H1 (cell line): Measurements from ENCODE around the gene TTBK1. TPM values are rescaled to one million over a fixed set of nuclear protein-coding genes. Genes with fewer than 3 reads are reported as not detected.

ENCODE experiments used
- CTCF ChIA-PET: fragments of 300-600 bp; sonication (Branson Sonifier 250); formaldehyde crosslinking; loops from one replicate; lab custom pipeline; 2021; ENCODE audit not compliant: partially characterized antibody; lab: Charles Lee
- POLR2A ChIA-PET: fragments of 300-600 bp; sonication (Branson Sonifier 250); formaldehyde crosslinking; loops from one replicate; lab custom pipeline; 2021; ENCODE audit warnings: inconsistent platforms; ENCODE audit not compliant: partially characterized antibody; lab: Charles Lee
- DNase-seq, 2 experiments: peaks; one replicate each; pipeline versions ENCODE4 v3.0.0 to v3.0.0-alpha.2; 2010 to 2022; ENCODE audit warnings: low spot score in 2 of 2, low read depth in 1 of 2, mixed read lengths in 1 of 2
- FAIRE-seq: peaks from 2 replicates; lab custom pipeline; 2011; peaks lifted over from hg19 to GRCh38; lab: Jason Lieb, UNC
- H2AFZ ChIP-seq: 2 replicates; pipeline ENCODE4 v1.8.1; 2012; ENCODE audit warnings: low read length, inconsistent platforms
- H2AK5ac ChIP-seq: 2 replicates; pipeline ENCODE4 v1.6.1; 2013; ENCODE audit warnings: low read depth, low read length
- H2BK120ac ChIP-seq: replicated peaks from 2 replicates; pipeline ENCODE3; 2013; ENCODE audit warnings: low read depth, low read length, inconsistent platforms
- H2BK12ac ChIP-seq: 2 replicates; pipeline ENCODE4 v1.6.1; 2013; ENCODE audit warnings: low read depth, low read length
- H2BK15ac ChIP-seq: 2 replicates; pipeline ENCODE4 v1.6.1; 2013; ENCODE audit warnings: low read length
- H2BK20ac ChIP-seq: 2 replicates; pipeline ENCODE4 v1.6.1; 2013; ENCODE audit warnings: low read length
- H2BK5ac ChIP-seq: 2 replicates; pipeline ENCODE4 v1.6.1; 2013; ENCODE audit warnings: low read depth, low read length
- H3K14ac ChIP-seq: 2 replicates; pipeline ENCODE4 v1.6.1; 2013; ENCODE audit warnings: inconsistent platforms; ENCODE audit not compliant: insufficient read length
- H3K18ac ChIP-seq: 2 replicates; pipeline ENCODE4 v1.6.1; 2013; ENCODE audit warnings: low read length; ENCODE audit errors: extremely low read depth
- H3K23ac ChIP-seq: 2 replicates; pipeline ENCODE4 v1.6.1; 2013; ENCODE audit warnings: inconsistent platforms; ENCODE audit not compliant: insufficient read length
- H3K23me2 ChIP-seq: 2 replicates; pipeline ENCODE4 v1.6.1; 2013; ENCODE audit warnings: low read depth, low read length
- H3K27ac ChIP-seq: 2 replicates; pipeline ENCODE4 v1.6.1; 2011; ENCODE audit warnings: low read depth, low read length, inconsistent platforms
- H3K27me3 ChIP-seq, 4 experiments: replicated peaks in 1 of 4; 1 replicate in 1 of 4; 2 replicates in 3 of 4; pipeline versions ENCODE4 v1.6.1 to v1.8.1; 2011 to 2013; ENCODE audit warnings: low read length in 3 of 4, mild to moderate bottlenecking in 3 of 4, inconsistent platforms in 2 of 4, mixed read lengths in 2 of 4, moderate library complexity in 1 of 4; ENCODE audit not compliant: control insufficient read depth in 3 of 4, insufficient read depth in 3 of 4; ENCODE audit errors: extremely low read depth in 1 of 4
- H3K36me3 ChIP-seq, 4 experiments: 2 replicates each; pipeline versions ENCODE4 v1.6.1 to v1.8.1; 2011 to 2013; ENCODE audit warnings: mild to moderate bottlenecking in 4 of 4, low read length in 3 of 4, moderate library complexity in 2 of 4, control low read depth in 1 of 4, inconsistent platforms in 1 of 4; ENCODE audit not compliant: insufficient read depth in 4 of 4, control insufficient read depth in 2 of 4
- H3K4ac ChIP-seq: replicated peaks from 2 replicates; pipeline ENCODE3; 2013; ENCODE audit warnings: low read length, low read depth, mixed read lengths, inconsistent platforms; ENCODE audit not compliant: insufficient read length
- H3K4me1 ChIP-seq, 4 experiments: replicated peaks in 1 of 4; 1 replicate in 1 of 4; 2 replicates in 3 of 4; pipeline versions ENCODE4 v1.6.1 to v1.8.1; 2011 to 2013; ENCODE audit warnings: low read length in 3 of 4, inconsistent platforms in 2 of 4, mixed read lengths in 1 of 4; ENCODE audit not compliant: insufficient read depth in 4 of 4, control insufficient read depth in 3 of 4
- H3K4me2 ChIP-seq, 2 experiments: 2 replicates each; pipeline versions ENCODE4 v1.6.1 to v1.8.1; 2011 to 2013; ENCODE audit warnings: low read depth in 2 of 2, low read length in 2 of 2, control low read depth in 1 of 2, inconsistent platforms in 1 of 2, mild to moderate bottlenecking in 1 of 2; ENCODE audit not compliant: insufficient read depth in 1 of 2
- H3K4me3 ChIP-seq, 4 experiments: fragments of 200-600, 300-600 bp in 1 of 4; sonication (generic), shearing (Covaris generic), sonication (Bioruptor Twin) in 1 of 4; 2 replicates each; pipeline versions ENCODE4 v1.5.1 to v1.8.1; 2011 to 2016; ENCODE audit warnings: low read length in 4 of 4, low read depth in 3 of 4, control low read depth in 2 of 4, inconsistent platforms in 2 of 4, mild to moderate bottlenecking in 2 of 4, mixed read lengths in 1 of 4, moderate library complexity in 1 of 4; ENCODE audit not compliant: insufficient read depth in 2 of 4; ENCODE audit errors: extremely low read depth in 1 of 4
- H3K56ac ChIP-seq: replicated peaks from 2 replicates; pipeline ENCODE3; 2013; ENCODE audit warnings: low read depth, mild to moderate bottlenecking, mixed read lengths, low read length, inconsistent platforms; ENCODE audit not compliant: insufficient read length
- H3K79me1 ChIP-seq: 2 replicates; pipeline ENCODE4 v1.6.1; 2013; ENCODE audit warnings: low read depth, low read length, control low read depth
- H3K79me2 ChIP-seq, 2 experiments: 2 replicates each; pipeline versions ENCODE4 v1.6.1 to v1.8.1; 2012 to 2013; ENCODE audit warnings: low read length in 2 of 2, mild to moderate bottlenecking in 2 of 2, inconsistent platforms in 1 of 2; ENCODE audit not compliant: insufficient read depth in 2 of 2, control insufficient read depth in 1 of 2
- H3K9ac ChIP-seq, 4 experiments: replicated peaks in 1 of 4; 1 replicate in 1 of 4; 2 replicates in 3 of 4; pipeline versions ENCODE4 v1.6.1 to v1.8.1; 2011 to 2013; ENCODE audit warnings: low read depth in 3 of 4, low read length in 3 of 4, control low read depth in 2 of 4, mild to moderate bottlenecking in 2 of 4, moderate library complexity in 2 of 4, inconsistent platforms in 1 of 4; ENCODE audit errors: extremely low read depth in 1 of 4
- H3K9me3 ChIP-seq, 2 experiments: 2 replicates each; pipeline versions ENCODE4 v1.6.1 to v1.8.1; 2012 to 2013; ENCODE audit warnings: mild to moderate bottlenecking in 2 of 2, moderate library complexity in 2 of 2, control low read depth in 1 of 2, inconsistent platforms in 1 of 2, low read depth in 1 of 2, low read length in 1 of 2, mixed read lengths in 1 of 2; ENCODE audit not compliant: insufficient read depth in 2 of 2
- H4K20me1 ChIP-seq, 2 experiments: replicated peaks in 1 of 2; 2 replicates each; pipeline versions ENCODE3 to v1.8.1; 2011 to 2013; ENCODE audit warnings: inconsistent platforms in 2 of 2, low read length in 2 of 2, mild to moderate bottlenecking in 1 of 2; ENCODE audit not compliant: insufficient read depth in 2 of 2, control insufficient read depth in 1 of 2
- H4K5ac ChIP-seq: 2 replicates; pipeline ENCODE4 v1.6.1; 2013; ENCODE audit warnings: low read length, low read depth, mixed read lengths, inconsistent platforms; ENCODE audit not compliant: insufficient read length
- H4K8ac ChIP-seq: 2 replicates; pipeline ENCODE4 v1.8.0; 2013; ENCODE audit warnings: mild to moderate bottlenecking, moderate library complexity, low read length, inconsistent platforms; ENCODE audit not compliant: insufficient read depth; ENCODE audit errors: extremely low read depth
- H4K91ac ChIP-seq: replicated peaks from 2 replicates; pipeline ENCODE3; 2013; ENCODE audit warnings: low read length, mixed read lengths, inconsistent platforms; ENCODE audit not compliant: insufficient read length
- EZH2 ChIP-seq: fragments of 200-600 bp; sonication (generic); IDR thresholded peaks from 2 replicates; pipeline ENCODE4 v1.7.1; 2012; ENCODE audit warnings: low read depth, mild to moderate bottlenecking, moderate library complexity, low read length, inconsistent platforms; ENCODE audit not compliant: severe bottlenecking
- HDAC2 ChIP-seq, 2 experiments: fragments of 300-600 bp in 1 of 2; sonication (generic) in 1 of 2; IDR thresholded peaks; 2 replicates each; pipeline ENCODE4 v1.6.1; 2011 to 2012; ENCODE audit warnings: low read depth in 2 of 2, low read length in 2 of 2, mild to moderate bottlenecking in 2 of 2, moderate library complexity in 2 of 2, borderline replicate concordance in 1 of 2, inconsistent platforms in 1 of 2
- POLR2A ChIP-seq, 2 experiments: IDR thresholded peaks; 1 replicate in 1 of 2; 2 replicates in 1 of 2; pipeline ENCODE4 v1.6.1; 2011; ENCODE audit warnings: low read depth in 2 of 2, low read length in 2 of 2, mild to moderate bottlenecking in 2 of 2; ENCODE audit errors: control extremely low read depth in 1 of 2
- RNF2 ChIP-seq: fragments of 200-900, 300-1000 bp; sonication (generic); IDR thresholded peaks from 2 replicates; pipeline ENCODE4 v1.7.1; 2016; ENCODE audit warnings: borderline replicate concordance, low read depth, mild to moderate bottlenecking, antibody characterized with exemption, low read length; ENCODE audit not compliant: poor library complexity, severe bottlenecking; ENCODE audit errors: missing control alignments
- SIX5 ChIP-seq: IDR thresholded peaks from 2 replicates; pipeline ENCODE4 v1.6.1; 2011; ENCODE audit warnings: mild to moderate bottlenecking, low read depth, low read length
- SUZ12 ChIP-seq: fragments of 200-600 bp; sonication (generic); IDR thresholded peaks from 2 replicates; pipeline ENCODE4 v1.6.1; 2012; ENCODE audit warnings: mild to moderate bottlenecking, inconsistent platforms, low read length, moderate library complexity, mixed read lengths
- TAF7 ChIP-seq: optimal IDR thresholded peaks from 2 replicates; pipeline ENCODE3; 2011; ENCODE audit warnings: low read depth, mild to moderate bottlenecking, inconsistent platforms, low read length, moderate library complexity, borderline replicate concordance
- WGBS, 2 experiments: shearing (Covaris generic) in 1 of 2; methylation state at CpG; one replicate each; pipeline versions ENCODE4 v1.1.6 to v1.1.7; 2013 to 2015; ENCODE audit warnings: low lambda C conversion rate in 2 of 2, mixed read lengths in 2 of 2, inconsistent platforms in 1 of 2, low coverage in 1 of 2, missing lambda C conversion rate in 1 of 2; ENCODE audit not compliant: insufficient replicate concordance in 2 of 2, insufficient coverage in 1 of 2, insufficient read length in 1 of 2; ENCODE audit errors: extremely low coverage in 1 of 2, missing lambda C conversion rate in 1 of 2; 5-methylcytosine and 5-hydroxymethylcytosine counted together
- polyA plus RNA-seq, 7 experiments: library from polyadenylated mRNA; depleted of rRNA in 3 of 7; stranded (reverse) in 5 of 7; unstranded in 2 of 7; fragments of >200 nt in 5 of 7; fragments of 200-250 nt in 2 of 7; gene quantifications; 1 replicate in 5 of 7; 2 replicates in 1 of 7; 4 replicates in 1 of 7; pipeline versions ENCODE4 v1.2.1 to v1.2.3, GENCODE V29; 2011 to 2013; ENCODE audit warnings: missing spikeins in 2 of 7, mixed read lengths in 2 of 7
- total RNA-seq: library from RNA; stranded (reverse); fragmentation: NEBNext Ultra II Directional; extraction: Animal tissue kit (Norgen Biotek cat#: 25700); gene quantifications from 2 replicates; pipeline ENCODE4 v1.2.1, GENCODE V29; 2021
- TF ChIP-seq, protein P1 (sequence below): IDR thresholded peaks from 2 replicates; pipeline ENCODE4 v1.6.1; 2012; ENCODE audit warnings: low read length, inconsistent platforms

TTBK1 gene
- total and polyA plus RNA-seq, 2 of the 8 experiments (the other 6 are each of a cell fraction or from before 2014, with no cell fraction given), result 0.53 to 1.6 TPM

DNA sequence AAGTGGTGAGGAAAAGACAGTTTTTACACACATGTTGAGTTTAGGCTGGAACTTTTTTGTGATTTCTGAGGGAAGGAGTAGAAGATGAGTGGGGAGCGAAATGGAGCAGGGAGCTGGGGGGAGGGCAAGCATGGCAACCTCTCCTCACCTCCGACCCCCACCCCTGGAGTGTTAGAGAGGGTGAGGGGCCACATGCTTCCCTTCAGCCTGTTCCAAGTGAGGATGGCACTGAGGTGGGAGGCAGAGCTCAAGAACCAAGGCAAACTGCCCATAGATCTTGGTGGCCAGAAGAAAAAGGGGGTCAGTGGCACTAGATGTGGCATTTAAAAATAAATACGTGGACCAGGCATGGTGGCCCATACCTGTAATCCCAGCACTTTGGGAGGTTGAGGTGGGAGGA is 4.8 kb downstream of the TTBK1 start:
- Histone ChIP-seq H4K91ac (no peak overlapping the region), H4K5ac (no peak overlapping the region), H3K27me3 (peaks cover 11 to 32% (median 26%) of the 10 kb centered on the region in 4 experiments), H3K4me3 (peak overlapping the region; percentile 78 to 90 (median 82); a peak in 6 of 8 replicates), H2AFZ (0 out of 2 replicates have a peak overlapping the region, but pooled peaks have one; percentile 89), H2BK120ac (no peak overlapping the region), H4K20me1 (peaks cover 0 to under 1% of the 10 kb centered on the region in 2 experiments), H3K4me2 (peak overlapping the region; percentile 75 to 89), H2AK5ac (no peak overlapping the region; the same call in 1 of the 2 replicates), H2BK20ac (no peak overlapping the region), H3K9me3 (no peaks in the 10 kb centered on the region), H3K27ac (no peak overlapping the region)
- FAIRE-seq (no peak), DNase-seq (no peak)
- TF ChIP-seq, protein P1, sequence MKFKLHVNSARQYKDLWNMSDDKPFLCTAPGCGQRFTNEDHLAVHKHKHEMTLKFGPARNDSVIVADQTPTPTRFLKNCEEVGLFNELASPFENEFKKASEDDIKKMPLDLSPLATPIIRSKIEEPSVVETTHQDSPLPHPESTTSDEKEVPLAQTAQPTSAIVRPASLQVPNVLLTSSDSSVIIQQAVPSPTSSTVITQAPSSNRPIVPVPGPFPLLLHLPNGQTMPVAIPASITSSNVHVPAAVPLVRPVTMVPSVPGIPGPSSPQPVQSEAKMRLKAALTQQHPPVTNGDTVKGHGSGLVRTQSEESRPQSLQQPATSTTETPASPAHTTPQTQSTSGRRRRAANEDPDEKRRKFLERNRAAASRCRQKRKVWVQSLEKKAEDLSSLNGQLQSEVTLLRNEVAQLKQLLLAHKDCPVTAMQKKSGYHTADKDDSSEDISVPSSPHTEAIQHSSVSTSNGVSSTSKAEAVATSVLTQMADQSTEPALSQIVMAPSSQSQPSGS, result no peak
- TF ChIP-seq SIX5 (no peak), TAF7 (no peak), EZH2 (no peak), POLR2A (IDR thresholded peaks at IDR 0.05; ENCODE audit: control extremely low read depth in 1 of 2, low read depth in 2 of 2, low read length in 2 of 2) (no peak), RNF2 (no peak), SUZ12 (no peak), HDAC2 (IDR thresholded peaks at IDR 0.05; ENCODE audit: borderline replicate concordance in 1 of 2, low read depth in 2 of 2, low read length in 2 of 2) (no peak)
- TF ChIP-seq, all 59 proteins: peak for 0
- H3K4ac ChIP-seq, result no peak overlapping the region
- no peak overlapping the region for H3K18ac ChIP-seq
- no peak overlapping the region for H3K9ac ChIP-seq
- H3K23ac ChIP-seq, result no peak overlapping the region
- POLR2A ChIA-PET, result interaction anchor here (0.6 to 1.5 kb wide), 7 partner anchors 10 to 363 kb away, joined by 3 to 5 read pairs (median 4); partner anchors contain the start of genes POLR1C, YIPF3 and ZNF318
- H3K36me3 ChIP-seq, result no peaks in the 10 kb centered on the region
- no peak overlapping the region for H2BK5ac ChIP-seq
- H3K4me1 ChIP-seq, result peaks cover 4 to 8% (median 7%) of the 10 kb centered on the region in 4 experiments
- no peak overlapping the region for H3K14ac ChIP-seq
- H3K56ac ChIP-seq, result no peak overlapping the region
- no peak overlapping the region for H2BK15ac ChIP-seq
- peaks cover 14% of the 10 kb centered on the region; the same call in 1 of the 2 replicates for H3K23me2 ChIP-seq
- no peak overlapping the region for H4K8ac ChIP-seq
- H3K79me1 ChIP-seq, result no peaks in the 10 kb centered on the region
- no peak overlapping the region for H2BK12ac ChIP-seq
- WGBS, 2 experiments, result 50% methylated on average over 3 of the region's 3 CpGs; no CpG with 5 or more reads in 1 of the 2 experiments
- no peaks in the 10 kb centered on the region for H3K79me2 ChIP-seq
- CTCF ChIA-PET, result interaction anchor here (1.2 kb wide), 1 partner anchor 104 kb away, joined by 3 read pairs; no protein-coding TSS in a partner anchor
